ENCODE results near the gene KRT14. TPM values are rescaled to one million over a fixed set of nuclear protein-coding genes. Genes with fewer than 3 reads are reported as not detected.
"Not testable (repeated sequence)": the region's sequence is repeated elsewhere in the genome, so short reads cannot be mapped to it uniquely, and the experiment has no call there.

Gene KRT14
- total RNA-seq, 4 donors from 2014 or later = 2.9 TPM; not detected in 3

DNA sequence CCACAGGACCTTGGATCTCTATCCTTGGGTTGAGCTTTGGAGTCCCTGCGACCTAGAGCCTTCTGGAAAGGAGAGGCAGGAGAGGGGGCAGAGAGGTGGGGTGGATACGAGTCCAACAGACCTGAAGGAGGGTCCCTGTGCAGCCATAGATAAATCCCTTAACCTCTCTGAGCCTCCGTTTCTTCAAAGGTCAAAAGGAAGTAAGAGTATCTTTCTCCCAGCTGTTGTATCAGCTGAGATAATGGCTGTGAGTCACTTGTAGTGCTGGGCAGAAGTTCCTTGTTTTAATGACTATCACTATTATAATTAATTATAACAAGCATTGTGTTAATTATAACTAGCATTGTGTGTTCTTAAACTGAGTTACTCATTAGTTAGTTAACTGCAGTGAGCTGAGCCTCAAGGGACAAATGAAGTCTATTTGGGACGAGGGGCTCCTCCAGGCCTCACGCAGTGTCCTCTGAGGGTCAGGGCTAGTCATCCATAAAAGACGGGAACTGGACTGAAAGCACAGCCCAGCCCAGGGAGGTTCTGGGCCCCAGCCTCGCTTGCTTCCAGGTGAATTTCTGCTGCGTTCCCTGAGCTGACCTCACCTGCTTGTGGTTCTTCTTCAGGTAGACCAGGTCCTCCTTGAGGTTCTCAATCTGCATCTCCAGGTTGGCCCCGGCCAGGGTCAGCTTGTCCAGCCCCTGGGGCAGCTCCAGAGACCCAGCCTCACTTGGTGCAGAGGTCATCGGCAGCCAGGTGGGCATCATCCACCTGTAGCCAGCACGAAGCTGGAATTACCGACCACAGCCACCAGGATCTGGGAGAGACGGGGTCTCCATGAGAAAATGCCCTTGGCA, 43.4 kb upstream of the KRT14 start:
- Histone ChIP-seq H3K27me3 (peaks cover 0 to 13% (median 0%) of the 10 kb centered on the region in 4 donors), H3K4me1 (peaks cover under 1 to 6% (median 3%) of the 10 kb centered on the region in 4 donors), H3K27ac (replicated peaks in 1 of 4) (no peak overlapping the region), H3K36me3 (no peaks in the 10 kb centered on the region), H3K4me3 (no peak overlapping the region), H3K9me3 (no peaks in the 10 kb centered on the region)
- intact Hi-C loops (cut with DNase I) = no loop called here
- TF ChIP-seq EP300 (IDR thresholded peaks at IDR 0.05) (no peak), CTCF (IDR thresholded peaks at IDR 0.05) (no peak), POLR2A (IDR thresholded peaks at IDR 0.05; ENCODE audit: low read depth) (no peak)
- DNase-seq (ENCODE audit: extremely low spot score) = no peak
- 72% methylated on average over 9 of the region's 13 CpGs for WGBS

DNA sequence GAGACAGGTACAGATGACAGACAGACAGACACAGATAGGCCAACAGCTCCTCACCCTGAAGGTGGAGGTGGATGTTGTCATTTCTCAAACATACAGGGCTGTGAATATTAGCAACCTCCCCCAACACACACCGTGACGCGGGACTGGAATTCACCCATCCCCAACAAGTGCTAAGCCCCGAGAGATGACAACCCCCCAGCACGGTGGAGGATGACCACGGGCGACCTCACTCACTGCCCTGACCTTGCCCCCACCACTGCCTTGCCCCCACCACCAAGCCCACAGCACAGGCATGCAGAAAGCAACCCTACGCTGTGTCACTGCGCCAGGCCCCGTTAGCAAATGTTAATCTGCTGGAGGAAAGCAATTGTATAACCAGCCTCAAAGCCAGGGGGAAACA, 42.6 kb upstream of the KRT14 start:
- H3K9me3 ChIP-seq = no peaks in the 10 kb centered on the region
- no peaks in the 10 kb centered on the region for H3K36me3 ChIP-seq
- no peak overlapping the region for H3K27ac ChIP-seq (replicated peaks in 1 of 4)
- no peaks in the 10 kb centered on the region for H3K4me1 ChIP-seq
- no peak for TF ChIP-seq EP300 (IDR thresholded peaks at IDR 0.05)
- no peak for TF ChIP-seq CTCF (IDR thresholded peaks at IDR 0.05)
- no peak for TF ChIP-seq POLR2AphosphoS5 (IDR thresholded peaks at IDR 0.05)
- no peak for TF ChIP-seq POLR2A (IDR thresholded peaks at IDR 0.05; ENCODE audit: low read depth)
- H3K27me3 ChIP-seq = peaks cover 0 to 18% (median 0%) of the 10 kb centered on the region in 4 donors
- no peak for DNase-seq (ENCODE audit: extremely low spot score)
- H3K4me3 ChIP-seq = no peak overlapping the region
- 93% methylated on average over 3 of the region's 10 CpGs for WGBS
- intact Hi-C loops (cut with DNase I) = no loop called here

- intact Hi-C loops (cut with DNase I); H3K36me3 ChIP-seq; H3K9me3 ChIP-seq; DNase-seq (ENCODE audit: extremely low spot score); H3K27ac ChIP-seq (replicated peaks in 1 of 4); H3K4me1 ChIP-seq; H3K4me3 ChIP-seq: not testable (repeated sequence)
- WGBS = 94% methylated on average over 11 of the region's 11 CpGs
- H3K27me3 ChIP-seq = peaks cover 0 to 23% (median 0%) of the 10 kb centered on the region in 4 donors
Measured at GRCh38 chr17:41628621-41629255, 42.0 kb upstream of the KRT14 start.

- H3K9me3 ChIP-seq; H3K27ac ChIP-seq (replicated peaks in 1 of 4); H3K4me3 ChIP-seq; DNase-seq (ENCODE audit: extremely low spot score); intact Hi-C loops (cut with DNase I); H3K36me3 ChIP-seq; H3K4me1 ChIP-seq: not testable (repeated sequence)
- peaks cover 0 to 29% (median 0%) of the 10 kb centered on the region in 4 donors for H3K27me3 ChIP-seq
- WGBS = no CpG with 5 or more reads among the region's 1 CpG
Measured at GRCh38 chr17:41628073-41628370, 41.3 kb upstream of the KRT14 start.

DNA sequence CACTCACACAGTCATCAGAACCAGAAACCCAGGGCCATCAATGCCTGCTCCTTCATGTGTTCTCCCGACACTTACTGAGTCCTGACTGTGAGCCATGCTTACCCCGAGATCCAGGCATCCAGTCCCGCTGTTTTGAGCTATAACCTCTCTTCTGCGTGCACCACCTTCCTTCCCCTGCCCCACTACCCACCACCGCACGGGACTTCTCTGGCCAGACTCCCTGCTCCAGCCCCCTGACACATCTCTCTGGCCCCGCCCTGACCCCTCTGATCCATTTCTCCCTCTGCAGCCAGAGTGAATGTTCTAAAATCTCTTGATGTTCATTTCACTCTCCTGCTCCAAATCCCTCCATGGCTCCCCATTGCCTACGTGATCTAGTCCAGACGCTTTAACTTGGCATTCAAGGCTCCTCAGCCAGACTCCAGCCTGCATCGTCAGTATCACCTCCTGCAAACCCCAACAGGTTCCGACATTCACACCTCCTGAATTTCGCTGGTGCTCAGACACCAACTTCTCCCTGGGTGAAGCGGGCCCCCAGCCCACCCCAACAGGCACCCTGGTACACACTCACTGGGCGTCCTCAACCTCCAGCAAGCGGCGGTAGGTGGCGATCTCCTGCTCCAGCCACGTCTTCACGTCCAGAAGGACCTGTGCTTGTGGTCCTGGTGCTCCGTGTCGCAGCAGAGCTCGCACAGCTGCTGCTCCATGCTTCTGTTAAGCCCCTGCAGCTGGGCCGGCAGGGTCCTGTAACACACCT, 40.8 kb upstream of the KRT14 start:
- Histone ChIP-seq H3K9me3 (no peaks in the 10 kb centered on the region), H3K27ac (replicated peaks in 1 of 4) (no peak overlapping the region), H3K27me3 (peaks cover 0 to 32% (median 0%) of the 10 kb centered on the region in 4 donors), H3K4me3 (no peak overlapping the region), H3K36me3 (no peaks in the 10 kb centered on the region), H3K4me1 (no peaks in the 10 kb centered on the region)
- WGBS = 96% methylated on average over 13 of the region's 23 CpGs
- intact Hi-C loops (cut with DNase I) = no loop called here
- no peak for TF ChIP-seq CTCF (IDR thresholded peaks at IDR 0.05)
- TF ChIP-seq EP300 (IDR thresholded peaks at IDR 0.05) = no peak
- no peak for TF ChIP-seq POLR2A (IDR thresholded peaks at IDR 0.05; ENCODE audit: low read depth)
- no peak for TF ChIP-seq POLR2AphosphoS5 (IDR thresholded peaks at IDR 0.05)
- no peak for DNase-seq (ENCODE audit: extremely low spot score)

GRCh38 chr17:41626914-41627295, 40.2 kb upstream of the KRT14 start:
- DNase-seq (ENCODE audit: extremely low spot score); H3K4me3 ChIP-seq; H3K36me3 ChIP-seq; H3K27ac ChIP-seq (replicated peaks in 1 of 4); intact Hi-C loops (cut with DNase I); H3K9me3 ChIP-seq; H3K4me1 ChIP-seq: not testable (repeated sequence)
- 90% methylated on average over 5 of the region's 5 CpGs for WGBS
- H3K27me3 ChIP-seq = peaks cover 0 to 31% (median 0%) of the 10 kb centered on the region in 4 donors

DNA sequence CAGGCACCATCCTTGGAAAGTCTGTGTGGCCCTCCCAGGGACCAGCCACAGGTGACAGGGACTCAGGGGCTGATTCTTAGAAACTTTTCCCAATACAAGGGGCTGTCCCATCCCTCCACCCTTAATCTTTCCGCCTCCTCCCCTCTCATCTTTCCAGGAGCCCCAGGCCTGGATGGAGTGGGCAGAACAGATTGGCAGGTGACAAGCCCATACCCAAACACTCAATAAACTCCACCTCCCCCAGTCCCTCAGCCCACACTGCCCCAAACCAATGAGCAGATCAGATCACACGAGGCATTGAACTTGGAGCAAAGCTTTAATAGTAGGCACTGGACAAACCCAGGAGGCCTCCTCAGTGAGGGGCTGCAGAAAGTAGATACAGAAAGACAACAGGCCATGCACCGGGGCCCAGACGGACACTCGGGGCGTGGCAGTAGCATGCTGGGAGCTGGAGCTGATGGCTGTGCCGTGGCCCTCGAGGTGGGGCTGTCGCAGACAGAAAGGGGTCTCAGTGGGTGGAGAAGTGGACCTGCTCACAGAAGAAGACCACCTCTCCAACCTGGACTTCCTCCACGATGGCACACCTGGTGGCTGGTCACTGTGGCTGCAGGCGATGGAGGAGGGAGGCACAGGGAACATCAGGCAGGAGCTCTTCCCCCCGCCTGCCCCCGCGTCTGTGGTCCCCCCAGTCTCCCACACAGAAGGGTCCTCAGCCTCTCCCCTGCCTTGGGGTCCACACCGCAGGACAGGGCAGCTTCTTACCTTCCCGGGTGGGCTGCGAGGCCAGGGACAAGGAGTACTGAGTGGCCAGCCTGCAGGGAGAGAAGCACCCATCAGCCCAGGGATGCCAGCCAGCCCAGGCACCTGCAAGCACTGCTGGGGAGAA, 39.6 kb upstream of the KRT14 start:
- H3K36me3 ChIP-seq; H3K4me1 ChIP-seq; H3K4me3 ChIP-seq; H3K27ac ChIP-seq (replicated peaks in 1 of 4); intact Hi-C loops (cut with DNase I); H3K9me3 ChIP-seq; DNase-seq (ENCODE audit: extremely low spot score): not testable (repeated sequence)
- 94% methylated on average over 15 of the region's 17 CpGs for WGBS
- H3K27me3 ChIP-seq = peaks cover 0 to 27% (median 0%) of the 10 kb centered on the region in 4 donors
